ENCODE measurements around the gene ZEB2. TPM values are rescaled to one million over a fixed set of nuclear protein-coding genes. Genes with fewer than 3 reads are reported as not detected.

Gene ZEB2
- total RNA-seq, 3 donors from 2014 or later: 53.7 to 225 (median 83.2) TPM

GRCh38 chr2:144524118-144525009, 4.4 kb upstream of the ZEB2 start:
- Histone ChIP-seq H3K27me3 (peaks cover 0 to 43% of the 10 kb centered on the region in 2 donors), H3K27ac (peak overlapping the region; percentile 78 to 96), H3K4me1 (no peaks in the 10 kb centered on the region), H3K4me3 (peak overlapping the region; percentile 51 to 72 (median 70)), H3K36me3 (no peaks in the 10 kb centered on the region), H3K9me3 (no peaks in the 10 kb centered on the region)
- DNase-seq (ENCODE audit: low spot score in 2 of 2): no peak
- intact Hi-C loops (cut with DNase I; ENCODE audit: low total_unique reads): no loop called here
- TF ChIP-seq POLR2AphosphoS5 (IDR thresholded peaks at IDR 0.05) (no peak), POLR2A (IDR thresholded peaks at IDR 0.05) (no peak), CTCF (IDR thresholded peaks at IDR 0.05) (no peak)

GRCh38 chr2:144523596-144524117, 3.7 kb upstream of the ZEB2 start:
- H3K4me3 ChIP-seq: peak overlapping the region; percentile 51 to 72 (median 70)
- DNase-seq (ENCODE audit: low spot score in 2 of 2): no peak
- TF ChIP-seq POLR2A (IDR thresholded peaks at IDR 0.05): no peak
- TF ChIP-seq POLR2AphosphoS5 (IDR thresholded peaks at IDR 0.05): no peak
- TF ChIP-seq CTCF (IDR thresholded peaks at IDR 0.05): no peak
- no peaks in the 10 kb centered on the region for H3K36me3 ChIP-seq
- intact Hi-C loops (cut with DNase I; ENCODE audit: low total_unique reads): no loop called here
- no peaks in the 10 kb centered on the region for H3K9me3 ChIP-seq
- H3K27me3 ChIP-seq: peaks cover 0 to 46% of the 10 kb centered on the region in 2 donors
- no peaks in the 10 kb centered on the region for H3K4me1 ChIP-seq
- peak overlapping the region; percentile 78 to 96 for H3K27ac ChIP-seq

GRCh38 chr2:144522897-144523595, 3.1 kb upstream of the ZEB2 start:
- Histone ChIP-seq H3K27ac (peak overlapping the region; percentile 78 to 96), H3K9me3 (no peaks in the 10 kb centered on the region), H3K4me3 (peak overlapping the region; percentile 51 to 72 (median 70)), H3K27me3 (peaks cover 0 to 52% of the 10 kb centered on the region in 2 donors), H3K4me1 (no peaks in the 10 kb centered on the region), H3K36me3 (no peaks in the 10 kb centered on the region)
- no peak for DNase-seq (ENCODE audit: low spot score in 2 of 2)
- TF ChIP-seq POLR2AphosphoS5 (IDR thresholded peaks at IDR 0.05) (no peak), CTCF (IDR thresholded peaks at IDR 0.05) (no peak), POLR2A (IDR thresholded peaks at IDR 0.05) (no peak)
- intact Hi-C loops (cut with DNase I; ENCODE audit: low total_unique reads): no loop called here

GRCh38 chr2:144522176-144522896, 2.4 kb upstream of the ZEB2 start:
- DNase-seq (ENCODE audit: low spot score in 2 of 2): no peak
- H3K4me1 ChIP-seq: no peaks in the 10 kb centered on the region
- peak overlapping the region; percentile 51 to 72 (median 70) for H3K4me3 ChIP-seq
- peaks cover 0 to 58% of the 10 kb centered on the region in 2 donors for H3K27me3 ChIP-seq
- H3K9me3 ChIP-seq: no peaks in the 10 kb centered on the region
- H3K36me3 ChIP-seq: no peaks in the 10 kb centered on the region
- TF ChIP-seq POLR2AphosphoS5 (IDR thresholded peaks at IDR 0.05): no peak
- no peak for TF ChIP-seq CTCF (IDR thresholded peaks at IDR 0.05)
- intact Hi-C loops (cut with DNase I; ENCODE audit: low total_unique reads): no loop called here
- peak overlapping the region; percentile 78 to 96 for H3K27ac ChIP-seq

All from breast epithelium (tissue), 4 donors.